ENCODE measurements around the gene SMIM21.

SMIM21 gene

GRCh38 chr18:75439348-75439747 lies 11.8 kb upstream of the SMIM21 start:
- H3K27me3 ChIP-seq: peaks cover 26% of the 10 kb centered on the region
- TF ChIP-seq, protein P1, sequence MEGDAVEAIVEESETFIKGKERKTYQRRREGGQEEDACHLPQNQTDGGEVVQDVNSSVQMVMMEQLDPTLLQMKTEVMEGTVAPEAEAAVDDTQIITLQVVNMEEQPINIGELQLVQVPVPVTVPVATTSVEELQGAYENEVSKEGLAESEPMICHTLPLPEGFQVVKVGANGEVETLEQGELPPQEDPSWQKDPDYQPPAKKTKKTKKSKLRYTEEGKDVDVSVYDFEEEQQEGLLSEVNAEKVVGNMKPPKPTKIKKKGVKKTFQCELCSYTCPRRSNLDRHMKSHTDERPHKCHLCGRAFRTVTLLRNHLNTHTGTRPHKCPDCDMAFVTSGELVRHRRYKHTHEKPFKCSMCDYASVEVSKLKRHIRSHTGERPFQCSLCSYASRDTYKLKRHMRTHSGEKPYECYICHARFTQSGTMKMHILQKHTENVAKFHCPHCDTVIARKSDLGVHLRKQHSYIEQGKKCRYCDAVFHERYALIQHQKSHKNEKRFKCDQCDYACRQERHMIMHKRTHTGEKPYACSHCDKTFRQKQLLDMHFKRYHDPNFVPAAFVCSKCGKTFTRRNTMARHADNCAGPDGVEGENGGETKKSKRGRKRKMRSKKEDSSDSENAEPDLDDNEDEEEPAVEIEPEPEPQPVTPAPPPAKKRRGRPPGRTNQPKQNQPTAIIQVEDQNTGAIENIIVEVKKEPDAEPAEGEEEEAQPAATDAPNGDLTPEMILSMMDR (IDR thresholded peaks at IDR 0.05): no peak
- H3K27ac ChIP-seq: no peak overlapping the region
- H3K4me3 ChIP-seq (ENCODE audit: low read depth in 1 of 2, low read length in 1 of 2): no peak overlapping the region
- H3K9me3 ChIP-seq: no peaks in the 10 kb centered on the region
- H3K36me3 ChIP-seq: no peaks in the 10 kb centered on the region
- H3K4me1 ChIP-seq (ENCODE audit: control insufficient read depth in 1 of 2, insufficient read depth in 1 of 2, low read depth in 1 of 2, low read length in 1 of 2): no peaks in the 10 kb centered on the region

DNA sequence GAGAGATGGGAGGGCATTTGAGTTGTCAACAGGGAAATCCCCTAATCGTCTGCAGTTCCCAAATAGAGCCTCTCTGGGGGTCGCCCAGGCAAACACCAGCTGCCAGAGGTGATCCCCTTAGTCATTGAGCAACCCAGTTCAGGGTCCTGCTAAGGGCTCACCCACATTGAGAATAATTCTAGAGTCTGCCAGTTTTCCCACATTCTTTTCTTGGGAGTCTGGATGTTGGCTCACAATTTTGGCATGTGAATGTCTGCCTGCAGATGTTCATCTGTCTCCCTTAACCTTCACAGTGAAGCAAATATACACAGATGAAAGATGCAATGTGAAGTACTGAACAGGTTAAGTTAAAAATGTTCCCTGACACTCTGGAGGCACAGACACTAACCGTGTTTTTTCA lies 11.4 kb upstream of the SMIM21 start:
- no peak overlapping the region for H3K27ac ChIP-seq
- no peaks in the 10 kb centered on the region for H3K36me3 ChIP-seq
- TF ChIP-seq, protein P1 (IDR thresholded peaks at IDR 0.05): no peak
- no peak overlapping the region for H3K4me3 ChIP-seq (ENCODE audit: low read depth in 1 of 2, low read length in 1 of 2)
- peaks cover 26% of the 10 kb centered on the region for H3K27me3 ChIP-seq
- H3K4me1 ChIP-seq (ENCODE audit: control insufficient read depth in 1 of 2, insufficient read depth in 1 of 2, low read depth in 1 of 2, low read length in 1 of 2): no peaks in the 10 kb centered on the region
- H3K9me3 ChIP-seq: no peaks in the 10 kb centered on the region

- H3K27me3 ChIP-seq: peaks cover 21% of the 10 kb centered on the region
- no peaks in the 10 kb centered on the region for H3K36me3 ChIP-seq
- no peak overlapping the region for H3K4me3 ChIP-seq (ENCODE audit: low read depth in 1 of 2, low read length in 1 of 2)
- TF ChIP-seq, protein P1 (IDR thresholded peaks at IDR 0.05): no peak
- no peak overlapping the region for H3K27ac ChIP-seq
- H3K9me3 ChIP-seq: no peaks in the 10 kb centered on the region
- no peaks in the 10 kb centered on the region for H3K4me1 ChIP-seq (ENCODE audit: control insufficient read depth in 1 of 2, insufficient read depth in 1 of 2, low read depth in 1 of 2, low read length in 1 of 2)
Observed at GRCh38 chr18:75437979-75438378, 10.5 kb upstream of the SMIM21 start.

GRCh38 chr18:75433098-75433497 lies 5.6 kb upstream of the SMIM21 start:
- H3K36me3 ChIP-seq: no peaks in the 10 kb centered on the region

DNA sequence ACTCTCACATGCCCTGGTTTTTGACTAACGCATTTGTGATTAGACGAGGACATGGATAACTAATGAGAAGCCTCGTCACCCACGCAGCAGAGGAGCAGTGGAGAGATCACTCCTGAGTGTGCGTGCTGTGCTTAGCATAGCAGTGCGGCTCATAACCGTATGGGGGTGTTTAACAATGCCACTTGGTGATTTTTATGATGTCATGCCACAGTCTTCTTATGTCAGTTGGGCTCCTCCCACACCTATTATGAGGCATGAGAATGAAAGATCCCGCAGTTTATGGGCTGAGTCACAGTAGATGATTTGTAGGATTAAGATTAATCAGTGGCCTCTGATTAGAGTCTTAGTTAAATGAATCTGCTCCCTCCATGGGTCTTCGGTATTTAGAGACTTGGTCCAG lies 2.5 kb upstream of the SMIM21 start:
- Histone ChIP-seq H3K27me3 (peaks cover 13% of the 10 kb centered on the region), H3K27ac (no peak overlapping the region)
- TF ChIP-seq, protein P1 (IDR thresholded peaks at IDR 0.05): no peak

More at GRCh38 chr18:75433098-75433497, 5.6 kb upstream of the SMIM21 start:
- H3K4me1 ChIP-seq (ENCODE audit: control insufficient read depth in 1 of 2, insufficient read depth in 1 of 2, low read depth in 1 of 2, low read length in 1 of 2): no peaks in the 10 kb centered on the region
- H3K27ac ChIP-seq: no peak overlapping the region
- no peak overlapping the region for H3K4me3 ChIP-seq (ENCODE audit: low read depth in 1 of 2, low read length in 1 of 2)
- no peaks in the 10 kb centered on the region for H3K9me3 ChIP-seq
- peaks cover 13% of the 10 kb centered on the region for H3K27me3 ChIP-seq
- TF ChIP-seq, protein P1 (IDR thresholded peaks at IDR 0.05): no peak

GRCh38 chr18:75428490-75428889 lies 987 bp upstream of the SMIM21 start:
- H3K4me1 ChIP-seq (ENCODE audit: control insufficient read depth in 1 of 2, insufficient read depth in 1 of 2, low read depth in 1 of 2, low read length in 1 of 2): no peaks in the 10 kb centered on the region
- no peaks in the 10 kb centered on the region for H3K36me3 ChIP-seq
- TF ChIP-seq, protein P1 (IDR thresholded peaks at IDR 0.05): no peak
- H3K9me3 ChIP-seq: no peaks in the 10 kb centered on the region
- no peak overlapping the region for H3K27ac ChIP-seq
- peaks cover 10% of the 10 kb centered on the region for H3K27me3 ChIP-seq
- no peak overlapping the region for H3K4me3 ChIP-seq (ENCODE audit: low read depth in 1 of 2, low read length in 1 of 2)

More for the DNA sequence above, 2.5 kb upstream of the SMIM21 start:
- H3K9me3 ChIP-seq: no peaks in the 10 kb centered on the region
- no peak overlapping the region for H3K4me3 ChIP-seq (ENCODE audit: low read depth in 1 of 2, low read length in 1 of 2)
- no peaks in the 10 kb centered on the region for H3K4me1 ChIP-seq (ENCODE audit: control insufficient read depth in 1 of 2, insufficient read depth in 1 of 2, low read depth in 1 of 2, low read length in 1 of 2)
- H3K36me3 ChIP-seq: no peaks in the 10 kb centered on the region
